ENCODE results near the gene ZNF318. TPM values are rescaled to one million over a fixed set of nuclear protein-coding genes. Genes with fewer than 3 reads are reported as not detected.

The ZNF318 gene
- total and polyA plus RNA-seq, 10 of the 15 experiments (the other 5 are each of a cell fraction or from before 2014, with no cell fraction given) = 3.4 to 79.8 (median 13.7) TPM

DNA sequence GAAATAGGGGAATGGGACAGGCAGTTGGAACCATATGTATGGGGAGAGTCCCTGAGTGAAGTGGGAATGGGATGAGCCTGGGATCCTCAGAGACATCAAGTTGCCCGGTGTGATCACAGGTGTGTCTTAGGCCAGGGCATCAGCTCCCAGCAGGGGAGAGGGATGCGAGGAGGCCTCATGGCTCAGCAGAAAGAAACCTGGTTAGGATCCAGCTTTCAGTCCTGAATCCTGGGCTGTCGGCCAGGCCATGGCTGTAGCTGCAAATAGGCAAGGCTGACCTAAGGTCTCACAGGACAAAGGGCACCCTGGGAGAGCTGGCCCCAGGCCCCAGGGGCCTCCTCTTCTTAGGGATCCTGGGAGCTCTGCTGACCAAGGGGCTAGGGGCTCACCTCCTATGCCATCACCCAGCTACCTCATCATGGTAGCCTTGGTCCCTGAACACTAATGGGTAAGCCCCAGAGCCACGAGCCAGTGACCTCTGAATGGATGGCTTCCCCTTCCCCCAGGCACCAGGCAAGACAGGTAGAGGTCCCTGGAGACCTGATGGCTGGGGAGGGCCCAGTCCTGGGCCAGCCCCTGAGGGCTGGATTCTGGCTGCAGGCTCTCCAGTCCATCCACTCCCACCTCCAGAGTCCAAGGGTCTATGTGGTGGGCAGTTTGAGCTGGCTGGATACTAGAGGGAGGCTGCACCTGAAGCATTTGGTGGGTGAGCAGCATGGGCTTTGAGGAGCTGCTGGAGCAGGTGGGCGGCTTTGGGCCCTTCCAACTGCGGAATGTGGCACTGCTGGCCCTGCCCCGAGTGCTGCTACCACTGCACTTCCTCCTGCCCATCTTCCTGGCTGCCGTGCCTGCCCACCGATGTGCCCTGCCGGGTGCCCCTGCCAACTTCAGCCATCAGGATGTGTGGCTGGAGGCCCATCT, 71.5 kb downstream of the ZNF318 start, which contains the start of gene SLC22A7:
Gene SLC22A7 (plus strand): TSS at position 617 of the 921 bp plus-strand sequence. CDS start 99 bp downstream, at position 716.
- Histone ChIP-seq H2AFZ (ENCODE audit: control insufficient read depth, low read depth, low read length) (no peak within 1 kb of the TSS), H3K4me1 (ENCODE audit: control insufficient read depth, insufficient read depth, low read length) (no peaks in the 10 kb centered on the region), H3K79me2 (ENCODE audit: control insufficient read depth, insufficient read depth, low read length) (no peaks in the 10 kb centered on the region), H3K4me2 (ENCODE audit: control insufficient read depth, insufficient read depth) (no peak within 1 kb of the TSS), H3K9ac (ENCODE audit: control insufficient read depth, insufficient read depth, low read length) (no peak within 1 kb of the TSS), H3K27me3 (replicated peaks in 1 of 2; ENCODE audit: control insufficient read depth in 2 of 2, insufficient read depth in 2 of 2, low read length in 1 of 2) (no peaks in the 10 kb centered on the region), H3K27ac (ENCODE audit: control insufficient read depth, insufficient read depth) (no peak within 1 kb of the TSS), H4K20me1 (ENCODE audit: control insufficient read depth, insufficient read depth) (no peaks in the 10 kb centered on the region), H3K9me3 (replicated peaks; ENCODE audit: control insufficient read depth, insufficient read depth, low read length) (no peaks in the 10 kb centered on the region; the same call in 2 of the 3 replicates), H3K36me3 (ENCODE audit: control insufficient read depth in 2 of 2, insufficient read depth in 2 of 2, low read length in 1 of 2) (no peaks in the 10 kb centered on the region), H3K4me3 (no peak within 1 kb of the TSS)
- no TSS peak for BruUV-seq (replicated peaks)
- no peak for TF ChIP-seq TAF1 (IDR thresholded peaks at IDR 0.05; ENCODE audit: borderline replicate concordance, low read depth, low read length)
- no peak for TF ChIP-seq RBBP5 (conservative IDR thresholded peaks at IDR 0.05)
- TF ChIP-seq KAT2A (conservative IDR thresholded peaks at IDR 0.05; ENCODE audit: control insufficient read depth, low read depth, low read length) = no peak
- TF ChIP-seq ZNF622 (IDR thresholded peaks at IDR 0.05) = no peak
- TF ChIP-seq, protein P1, sequence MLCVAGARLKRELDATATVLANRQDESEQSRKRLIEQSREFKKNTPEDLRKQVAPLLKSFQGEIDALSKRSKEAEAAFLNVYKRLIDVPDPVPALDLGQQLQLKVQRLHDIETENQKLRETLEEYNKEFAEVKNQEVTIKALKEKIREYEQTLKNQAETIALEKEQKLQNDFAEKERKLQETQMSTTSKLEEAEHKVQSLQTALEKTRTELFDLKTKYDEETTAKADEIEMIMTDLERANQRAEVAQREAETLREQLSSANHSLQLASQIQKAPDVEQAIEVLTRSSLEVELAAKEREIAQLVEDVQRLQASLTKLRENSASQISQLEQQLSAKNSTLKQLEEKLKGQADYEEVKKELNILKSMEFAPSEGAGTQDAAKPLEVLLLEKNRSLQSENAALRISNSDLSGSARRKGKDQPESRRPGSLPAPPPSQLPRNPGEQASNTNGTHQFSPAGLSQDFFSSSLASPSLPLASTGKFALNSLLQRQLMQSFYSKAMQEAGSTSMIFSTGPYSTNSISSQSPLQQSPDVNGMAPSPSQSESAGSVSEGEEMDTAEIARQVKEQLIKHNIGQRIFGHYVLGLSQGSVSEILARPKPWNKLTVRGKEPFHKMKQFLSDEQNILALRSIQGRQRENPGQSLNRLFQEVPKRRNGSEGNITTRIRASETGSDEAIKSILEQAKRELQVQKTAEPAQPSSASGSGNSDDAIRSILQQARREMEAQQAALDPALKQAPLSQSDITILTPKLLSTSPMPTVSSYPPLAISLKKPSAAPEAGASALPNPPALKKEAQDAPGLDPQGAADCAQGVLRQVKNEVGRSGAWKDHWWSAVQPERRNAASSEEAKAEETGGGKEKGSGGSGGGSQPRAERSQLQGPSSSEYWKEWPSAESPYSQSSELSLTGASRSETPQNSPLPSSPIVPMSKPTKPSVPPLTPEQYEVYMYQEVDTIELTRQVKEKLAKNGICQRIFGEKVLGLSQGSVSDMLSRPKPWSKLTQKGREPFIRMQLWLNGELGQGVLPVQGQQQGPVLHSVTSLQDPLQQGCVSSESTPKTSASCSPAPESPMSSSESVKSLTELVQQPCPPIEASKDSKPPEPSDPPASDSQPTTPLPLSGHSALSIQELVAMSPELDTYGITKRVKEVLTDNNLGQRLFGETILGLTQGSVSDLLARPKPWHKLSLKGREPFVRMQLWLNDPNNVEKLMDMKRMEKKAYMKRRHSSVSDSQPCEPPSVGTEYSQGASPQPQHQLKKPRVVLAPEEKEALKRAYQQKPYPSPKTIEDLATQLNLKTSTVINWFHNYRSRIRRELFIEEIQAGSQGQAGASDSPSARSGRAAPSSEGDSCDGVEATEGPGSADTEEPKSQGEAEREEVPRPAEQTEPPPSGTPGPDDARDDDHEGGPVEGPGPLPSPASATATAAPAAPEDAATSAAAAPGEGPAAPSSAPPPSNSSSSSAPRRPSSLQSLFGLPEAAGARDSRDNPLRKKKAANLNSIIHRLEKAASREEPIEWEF (IDR thresholded peaks at IDR 0.05; ENCODE audit: insufficient replicate concordance, low read depth, low read length) = no peak
- peak; percentile 28; the same call in 1 of the 2 replicates for TF ChIP-seq POLR2A (IDR thresholded peaks at IDR 0.05; ENCODE audit: low read depth, low read length)
- TF ChIP-seq, protein P2, sequence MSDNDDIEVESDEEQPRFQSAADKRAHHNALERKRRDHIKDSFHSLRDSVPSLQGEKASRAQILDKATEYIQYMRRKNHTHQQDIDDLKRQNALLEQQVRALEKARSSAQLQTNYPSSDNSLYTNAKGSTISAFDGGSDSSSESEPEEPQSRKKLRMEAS (IDR thresholded peaks at IDR 0.05; ENCODE audit: low read depth, low read length) = no peak
- no peak for TF ChIP-seq KLF5 (IDR thresholded peaks at IDR 0.05; ENCODE audit: partially characterized antibody)
- DNase-seq (ENCODE audit: low read depth, low spot score) (no peak), FAIRE-seq (no peak), ATAC-seq (no peak)
- ChIA-PET SMC1A (ENCODE audit: uncharacterized antibody, unreplicated experiment) (interaction anchor here (0.8 to 2.6 kb wide), 3 partner anchors 11 to 39 kb away, joined by 3 to 14 read pairs (median 4); partner anchors contain the start of gene CRIP3), POLR2A (interaction anchor here (0.6 kb wide), 1 partner anchor 318 kb away, joined by 3 read pairs; no protein-coding TSS in a partner anchor), RAD21 (ENCODE audit: unreplicated experiment) (interaction anchor here (0.9 to 1.5 kb wide), 3 partner anchors 25 to 58 kb away, joined by 3 read pairs; no protein-coding TSS in a partner anchor), CTCF (interaction anchor here (0.6 to 2.9 kb wide), 7 partner anchors 9 to 88 kb away, joined by 3 to 17 read pairs (median 4); partner anchors contain the start of gene CRIP3)
- in situ Hi-C loops (cut with MboI) = no loop called here
- 42% methylated on average over 10 of the region's 10 CpGs for WGBS (ENCODE audit: insufficient coverage, insufficient replicate concordance, low lambda C conversion rate, missing lambda C conversion rate)
- intact Hi-C loops (cut with micrococcal nuclease; ENCODE audit: unreplicated experiment) = no loop called here
